Measurements from ENCODE around the gene FBXO2. TPM values are rescaled to one million over a fixed set of nuclear protein-coding genes. Genes with fewer than 3 reads are reported as not detected.

The FBXO2 gene, protein sequence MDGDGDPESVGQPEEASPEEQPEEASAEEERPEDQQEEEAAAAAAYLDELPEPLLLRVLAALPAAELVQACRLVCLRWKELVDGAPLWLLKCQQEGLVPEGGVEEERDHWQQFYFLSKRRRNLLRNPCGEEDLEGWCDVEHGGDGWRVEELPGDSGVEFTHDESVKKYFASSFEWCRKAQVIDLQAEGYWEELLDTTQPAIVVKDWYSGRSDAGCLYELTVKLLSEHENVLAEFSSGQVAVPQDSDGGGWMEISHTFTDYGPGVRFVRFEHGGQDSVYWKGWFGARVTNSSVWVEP
- 0.35 TPM for polyA plus RNA-seq (ENCODE audit: insufficient read length)
- long read RNA-seq, donor 1, partial matches to known transcripts = 0 of 1 reads
- long read RNA-seq, donor 1, other reads (novel, unspliced or antisense) = 0 of 1 reads
- long read RNA-seq, donor 2, partial matches to known transcripts = 0 of 2 reads
- long read RNA-seq, donor 2, other reads (novel, unspliced or antisense) = 0 of 2 reads
- long read RNA-seq, donor 3, partial matches to known transcripts = 0 of 1 reads
- long read RNA-seq, donor 3, other reads (novel, unspliced or antisense) = 0 of 1 reads
- long read RNA-seq, donor 4 = 0 reads
- long read RNA-seq, donor 5, partial matches to known transcripts = 10 of 12 reads
- long read RNA-seq, donor 5, other reads (novel, unspliced or antisense) = 0 of 12 reads
- long read RNA-seq, donor 6, partial matches to known transcripts = 16 of 19 reads
- long read RNA-seq, donor 6, other reads (novel, unspliced or antisense) = 0 of 19 reads
- long read RNA-seq, donor 7, partial matches to known transcripts = 10 of 10 reads
- long read RNA-seq, donor 7, other reads (novel, unspliced or antisense) = 0 of 10 reads
- long read RNA-seq, donor 8, partial matches to known transcripts = 0 of 2 reads
- long read RNA-seq, donor 8, other reads (novel, unspliced or antisense) = 0 of 2 reads

DNA sequence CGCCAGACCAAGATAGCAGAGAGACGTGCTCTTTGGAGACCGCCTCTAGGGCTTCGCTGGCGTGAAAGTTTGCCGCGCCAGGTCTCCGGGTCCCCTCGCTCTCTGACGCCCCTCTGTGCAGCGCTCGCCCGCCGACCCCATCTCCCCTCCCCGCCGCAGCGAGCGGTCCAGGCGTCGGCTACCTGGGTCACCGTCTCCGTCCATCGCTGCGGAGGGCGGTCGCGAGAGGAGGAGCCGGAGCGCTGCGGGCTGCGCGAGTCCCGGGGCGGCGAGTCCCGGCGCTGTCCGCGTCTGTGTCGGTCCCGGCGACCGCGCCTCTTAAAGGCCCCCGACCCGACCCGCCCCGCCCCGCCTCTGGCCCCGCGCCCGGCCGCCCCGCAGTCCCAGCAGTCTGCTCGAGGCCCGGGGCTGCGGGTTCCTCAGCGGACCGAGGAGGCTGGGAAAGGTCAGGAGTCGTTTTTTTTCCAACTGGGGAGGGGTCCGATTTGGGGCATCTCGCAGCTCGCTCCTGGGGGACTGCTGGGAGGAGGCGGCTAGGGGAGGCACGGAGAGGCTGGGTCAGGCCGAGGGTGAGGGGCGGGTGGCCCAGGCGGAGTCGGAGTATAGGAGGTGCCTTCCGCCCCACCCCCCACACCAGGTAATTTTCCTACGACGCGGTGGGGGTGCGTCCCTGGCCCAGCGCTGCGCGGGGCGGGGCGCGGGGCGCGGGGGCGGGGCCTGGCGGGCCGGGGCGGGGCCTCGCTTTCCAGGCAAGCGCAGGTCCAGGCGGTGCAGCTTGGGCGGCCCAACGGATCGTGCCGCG is at the start of gene FBXO2, which contains the start of gene FBXO44:
TSS of gene FBXO2 (minus strand) at position 293 of the 802 bp plus-strand sequence. CDS start at position 204, 89 bp downstream.
TSS of gene FBXO44 (plus strand) at position 741 of the 802 bp plus-strand sequence. CDS start 959 bp downstream, outside the sequence.
- no peak for DNase-seq

DNA sequence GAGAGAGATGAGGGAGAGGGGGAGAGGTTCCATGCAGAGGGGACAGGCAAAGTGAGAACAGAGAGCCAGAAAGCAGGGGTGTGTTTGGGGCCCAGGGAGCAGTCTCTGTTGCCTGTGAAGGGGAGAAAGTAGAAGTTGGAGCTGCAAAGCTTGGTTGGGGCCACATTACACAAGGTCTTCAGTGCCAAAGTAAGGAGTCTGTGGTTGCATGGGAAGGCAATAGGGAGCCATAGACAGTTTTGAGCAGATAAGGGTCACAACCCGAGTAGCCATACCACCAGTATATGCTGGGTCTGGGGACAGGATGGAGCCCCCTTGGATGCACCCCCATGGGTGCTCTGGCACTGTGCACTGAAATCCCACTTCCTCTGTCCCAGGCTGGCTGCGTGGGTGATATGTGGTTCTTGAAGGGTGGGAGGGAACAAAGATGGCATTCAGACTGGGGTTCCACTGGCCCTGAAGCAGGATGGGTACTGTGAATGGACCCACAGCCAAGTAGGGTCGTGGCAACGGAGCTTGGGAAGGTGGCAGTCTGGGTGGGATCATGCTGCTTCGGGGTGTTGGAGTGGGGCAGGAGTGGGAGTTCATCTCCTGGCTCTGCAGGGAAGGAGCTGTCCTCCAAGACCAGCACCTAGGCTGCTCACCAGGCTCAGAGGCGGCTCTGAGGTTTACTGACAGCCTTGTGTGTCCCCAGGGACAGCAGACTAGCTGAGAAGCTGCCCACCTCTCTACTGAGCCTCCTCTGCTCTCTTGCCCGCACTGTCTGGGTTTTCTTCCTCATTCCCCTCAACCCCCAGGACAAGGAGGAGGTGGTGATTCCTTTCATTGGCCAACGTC is 49.3 kb upstream of the FBXO2 start:
- DNase-seq = no peak

DNA sequence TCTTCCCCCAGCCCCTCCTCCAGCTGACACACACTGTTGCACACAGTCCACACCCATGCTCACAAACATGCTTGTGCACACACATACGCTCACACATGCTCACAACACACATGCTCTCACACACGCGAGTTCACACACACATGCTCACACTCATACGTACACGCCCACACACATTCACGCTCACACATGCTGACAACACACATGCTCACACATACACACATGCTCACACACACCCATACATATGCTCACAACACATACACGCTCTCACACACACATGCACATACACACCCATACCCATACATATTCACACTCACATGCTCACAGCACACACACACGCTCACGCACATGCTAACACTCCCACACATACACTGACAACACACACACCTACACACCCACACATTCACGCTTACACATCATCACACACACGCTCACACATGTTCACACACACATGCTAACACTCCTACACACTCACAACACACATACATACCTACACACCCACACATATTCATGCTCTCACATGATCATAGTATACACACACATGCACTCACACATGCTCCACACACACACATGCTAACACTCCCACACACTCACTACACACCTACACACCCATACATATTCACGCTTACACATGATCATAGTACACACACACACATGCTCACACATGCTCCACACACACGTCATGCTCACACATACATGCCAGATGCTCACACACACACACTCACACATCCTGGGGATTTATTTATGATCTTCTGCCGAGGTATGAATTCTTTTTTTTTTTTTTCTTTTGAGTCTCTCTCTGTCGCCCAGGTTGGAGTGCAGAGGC is 48.0 kb upstream of the FBXO2 start:
- DNase-seq = no peak

DNA sequence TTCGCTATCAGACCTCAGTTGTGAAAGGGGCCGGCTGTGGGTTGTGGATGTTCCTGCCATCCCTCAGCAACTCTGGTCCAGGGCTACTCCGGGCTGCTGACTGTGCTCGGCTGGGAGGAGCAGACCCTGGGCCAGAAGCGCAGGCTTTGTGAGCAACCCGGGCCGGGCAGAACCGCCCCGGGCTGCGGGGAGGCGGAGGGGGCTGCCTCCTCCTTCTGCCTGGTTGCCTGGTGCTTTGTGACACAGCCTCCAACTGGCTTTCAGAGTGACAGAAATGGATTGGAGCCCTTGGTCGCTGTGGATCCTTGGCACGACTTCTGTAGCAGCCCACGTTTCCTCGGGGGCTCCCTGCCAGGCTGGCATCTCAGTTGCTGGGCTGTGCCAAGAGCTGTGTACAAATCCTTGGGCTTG is 47.3 kb upstream of the FBXO2 start:
- no peak for DNase-seq

DNA sequence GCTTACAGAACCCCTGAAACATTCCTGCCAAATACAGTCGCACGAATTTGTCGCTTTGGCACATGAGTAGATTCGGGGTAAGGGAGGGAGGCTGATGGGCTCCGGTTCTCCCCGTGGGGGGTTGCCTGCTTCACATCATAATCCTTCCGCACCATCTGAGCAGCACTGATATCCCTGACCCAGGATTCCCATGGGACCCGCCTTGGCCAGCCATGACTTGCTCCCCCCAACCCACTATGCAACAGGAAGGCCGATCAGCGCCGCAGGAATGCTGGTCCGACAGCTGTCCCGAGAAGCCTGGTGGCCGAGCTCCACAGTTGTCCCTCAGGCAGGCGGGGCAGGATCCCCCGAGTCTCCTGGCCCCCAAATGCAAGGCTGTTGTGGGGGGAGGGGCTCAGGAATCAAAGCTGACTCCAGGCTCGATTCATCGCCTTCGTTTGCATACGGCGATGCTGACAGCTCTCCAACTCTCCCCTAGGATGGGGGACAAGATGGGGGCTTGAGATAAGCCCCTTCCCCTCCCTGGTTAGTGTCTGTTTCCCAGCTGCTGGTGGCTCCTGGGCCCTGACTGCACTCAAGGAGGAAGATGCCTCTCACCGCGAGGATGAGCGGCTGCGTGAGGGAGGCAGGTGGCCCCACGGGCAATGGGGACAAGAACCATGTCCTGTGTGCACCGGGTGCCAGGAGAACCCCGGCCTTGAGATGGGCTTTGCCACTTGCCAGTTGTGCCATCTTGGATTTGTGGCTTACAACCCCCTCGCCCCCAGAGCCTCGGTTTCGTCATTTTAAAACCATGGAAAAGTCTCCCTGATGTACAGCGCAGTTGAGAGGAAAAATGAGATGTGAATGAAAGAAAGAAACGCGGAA is 46.6 kb upstream of the FBXO2 start:
- no peak for DNase-seq

DNA sequence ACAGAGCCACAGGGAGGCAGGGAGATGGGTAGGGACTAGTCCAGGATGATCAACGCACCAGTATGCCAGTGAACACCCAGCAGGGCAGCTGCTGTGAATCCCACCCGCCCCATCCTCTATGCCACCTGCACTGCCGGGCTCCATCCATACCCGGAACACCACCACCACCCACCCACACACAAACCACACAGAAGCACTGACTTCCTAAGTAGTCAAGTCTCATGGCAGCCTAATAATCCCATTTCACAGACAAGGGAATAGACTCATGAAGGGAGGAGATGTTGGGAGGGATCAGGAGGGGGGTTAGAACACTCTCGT is 43.6 kb upstream of the FBXO2 start:
- no peak for DNase-seq

DNA sequence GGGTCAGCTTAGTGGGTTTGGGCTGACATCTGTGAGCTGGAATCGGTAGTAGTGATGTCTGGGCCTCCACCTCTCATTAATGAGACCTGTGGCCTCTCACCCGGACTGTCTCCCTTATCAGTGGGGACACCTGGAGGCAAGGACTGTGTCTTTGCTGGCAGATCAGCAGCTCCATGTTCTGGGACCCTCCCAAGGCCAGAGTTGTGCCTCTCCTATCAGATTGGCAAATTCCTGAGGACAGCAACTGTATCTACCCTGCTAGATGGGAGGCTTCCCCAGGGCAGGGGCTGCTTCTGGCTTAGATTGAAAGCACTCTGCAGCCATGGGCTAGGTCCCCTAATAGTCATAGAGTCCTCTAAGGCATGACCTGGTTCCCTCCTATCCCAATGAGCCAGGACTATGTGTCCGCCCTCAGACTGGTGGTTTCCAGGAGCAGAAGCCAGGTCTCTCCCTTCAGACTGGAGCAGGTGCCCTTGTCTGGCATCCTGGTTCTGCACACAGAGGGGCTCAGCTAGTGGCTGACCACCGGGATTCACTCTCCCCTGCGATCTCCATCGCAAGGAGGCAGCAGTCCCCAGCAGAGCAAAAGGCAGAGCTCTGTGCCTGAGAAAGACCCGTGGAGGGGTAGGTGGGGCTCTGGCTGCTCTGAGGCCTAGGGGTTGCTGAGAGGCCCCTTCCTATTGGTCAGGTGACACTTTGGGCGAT is 43.1 kb upstream of the FBXO2 start:
- no peak for DNase-seq

DNA sequence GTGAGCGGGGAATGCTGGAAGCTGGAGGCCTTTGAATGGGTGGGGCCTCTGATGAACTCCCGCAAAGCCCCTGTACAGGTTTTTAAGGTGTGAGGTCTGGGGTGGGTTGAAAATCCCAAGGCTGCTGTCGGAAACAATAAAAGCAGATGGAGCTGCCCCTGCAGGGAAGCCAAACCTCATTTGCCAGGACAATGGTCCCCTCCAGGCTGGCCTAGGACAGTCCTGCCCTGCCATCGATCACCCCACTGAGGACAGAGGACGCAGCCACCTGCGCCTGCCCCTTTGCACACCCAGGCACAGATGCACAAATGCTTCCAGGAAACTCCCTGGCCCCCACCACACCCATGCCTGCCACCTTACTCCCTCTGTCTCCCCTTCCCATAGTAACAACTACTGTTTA is 41.6 kb upstream of the FBXO2 start:
- DNase-seq = no peak

DNA sequence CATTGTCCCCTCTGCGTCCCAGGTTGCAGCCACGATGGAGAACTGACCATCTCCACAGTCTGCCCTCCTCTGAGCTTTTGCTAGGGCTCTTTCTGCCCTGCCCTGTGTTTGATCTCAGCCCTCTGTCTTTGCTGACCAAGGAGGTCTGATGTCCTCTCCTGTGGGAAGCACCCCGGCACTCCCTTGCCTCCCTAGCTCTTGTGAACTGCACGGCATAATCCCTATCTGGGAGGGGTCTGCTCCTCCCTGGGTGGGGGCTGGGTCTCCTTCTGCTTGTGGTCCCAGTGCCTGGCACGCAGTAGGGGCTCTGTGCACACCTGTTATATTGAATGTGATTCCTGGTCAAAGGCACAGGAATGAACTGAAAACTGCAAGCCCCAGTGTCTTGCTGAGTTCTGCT is 39.7 kb upstream of the FBXO2 start:
- DNase-seq = no peak

DNA sequence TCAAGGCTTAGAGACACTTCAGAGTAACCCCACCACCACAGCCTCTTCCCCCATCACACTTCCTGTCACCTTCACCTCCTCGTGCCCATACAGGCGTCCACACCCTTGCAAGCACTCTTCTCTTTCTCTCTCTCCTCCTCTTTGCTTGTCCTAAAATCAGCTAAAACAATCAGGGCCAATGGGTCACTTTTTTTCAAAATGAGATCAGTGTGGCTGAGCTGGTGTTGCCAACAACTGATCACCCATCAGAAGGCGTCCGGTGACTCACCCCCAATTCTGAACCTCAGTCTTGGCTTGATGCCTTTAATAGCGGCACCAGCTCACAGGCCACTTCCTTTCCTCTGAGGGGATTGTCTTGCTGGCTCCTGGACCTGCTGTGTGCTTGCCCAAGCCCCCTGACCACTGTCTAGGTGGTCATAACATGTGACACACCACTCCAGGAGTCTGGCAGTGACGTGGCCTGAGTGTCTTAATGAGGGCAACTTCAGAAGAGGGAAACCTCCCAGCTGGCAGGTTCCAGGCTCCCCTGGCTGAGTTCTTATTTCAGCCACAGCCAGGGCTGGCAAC is 38.9 kb upstream of the FBXO2 start:
- no peak for DNase-seq

DNA sequence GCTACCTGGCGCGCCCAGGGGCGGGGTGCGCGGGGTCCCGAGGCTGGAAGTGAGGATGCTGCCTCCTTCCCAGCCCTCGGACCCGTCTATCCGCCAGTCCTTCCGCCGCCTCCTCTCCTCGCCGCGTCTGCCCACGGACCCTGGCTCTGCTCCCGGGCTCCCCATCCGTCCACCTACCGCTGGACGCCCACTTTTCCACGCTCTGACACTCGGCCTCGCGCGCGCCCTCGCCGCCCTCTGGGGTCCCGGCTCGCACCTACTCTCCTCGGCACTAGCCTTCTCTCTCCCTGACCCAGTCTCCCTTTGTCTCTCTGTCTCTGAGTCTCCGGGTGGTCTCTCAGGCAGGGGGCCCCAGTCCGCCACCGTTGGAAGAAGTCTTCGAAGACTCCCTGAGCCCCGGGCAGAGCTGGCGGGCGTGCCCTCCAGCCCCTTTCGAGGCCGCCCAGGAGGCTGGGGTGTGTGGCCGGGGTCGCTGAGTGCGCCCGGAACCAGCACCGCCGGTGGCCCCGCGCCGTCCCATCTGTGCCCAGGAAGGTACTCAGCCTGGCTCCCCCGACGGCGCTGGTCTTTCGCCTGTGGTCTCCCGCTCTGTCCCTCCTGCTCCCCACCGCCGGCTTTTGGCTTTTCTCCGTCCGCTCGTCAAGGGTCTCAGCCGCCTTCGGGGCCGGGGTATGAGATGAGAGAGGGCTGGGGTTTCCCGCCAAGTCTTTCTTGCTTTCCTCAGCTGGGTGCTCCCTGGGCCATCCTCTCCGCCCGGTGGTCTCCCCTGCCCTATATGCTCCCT is 37.9 kb upstream of the FBXO2 start:
- DNase-seq = no peak

DNA sequence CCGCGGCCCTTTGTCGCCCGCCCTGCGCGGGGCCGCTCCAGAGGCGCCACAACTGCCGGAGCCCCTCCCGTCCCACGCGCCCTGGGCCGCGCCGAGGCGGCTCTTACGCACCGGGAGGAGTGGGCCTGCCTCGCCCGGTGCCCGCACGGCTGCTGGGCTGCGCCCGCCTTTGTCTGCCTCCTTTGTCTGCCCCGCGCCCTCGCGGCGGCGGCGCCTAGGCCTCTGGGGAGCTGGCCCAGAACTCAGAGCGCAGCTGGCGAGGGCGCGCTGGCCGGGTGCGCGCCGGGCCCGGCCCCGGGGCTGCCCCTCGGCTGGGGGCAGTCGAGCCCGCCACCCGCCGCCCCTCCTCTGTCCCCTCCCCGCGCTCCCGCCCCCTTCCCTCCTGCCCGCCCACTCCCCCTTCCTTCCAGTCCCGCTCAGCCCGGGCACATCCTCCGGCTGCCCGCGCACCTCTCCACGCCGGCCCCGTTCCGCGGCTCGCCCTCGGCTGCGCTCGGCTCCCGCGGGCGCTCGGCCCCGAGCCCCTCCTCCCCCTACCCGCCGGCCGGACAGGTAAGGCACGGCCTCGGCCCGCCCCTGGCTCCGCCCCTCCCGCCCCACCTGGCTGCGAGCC is 37.2 kb upstream of the FBXO2 start, which contains the start of gene DRAXIN:
TSS of gene DRAXIN (plus strand) at position 409 of the 613 bp plus-strand sequence. CDS start 14,549 bp downstream, outside the sequence.
- no peak for DNase-seq

DNA sequence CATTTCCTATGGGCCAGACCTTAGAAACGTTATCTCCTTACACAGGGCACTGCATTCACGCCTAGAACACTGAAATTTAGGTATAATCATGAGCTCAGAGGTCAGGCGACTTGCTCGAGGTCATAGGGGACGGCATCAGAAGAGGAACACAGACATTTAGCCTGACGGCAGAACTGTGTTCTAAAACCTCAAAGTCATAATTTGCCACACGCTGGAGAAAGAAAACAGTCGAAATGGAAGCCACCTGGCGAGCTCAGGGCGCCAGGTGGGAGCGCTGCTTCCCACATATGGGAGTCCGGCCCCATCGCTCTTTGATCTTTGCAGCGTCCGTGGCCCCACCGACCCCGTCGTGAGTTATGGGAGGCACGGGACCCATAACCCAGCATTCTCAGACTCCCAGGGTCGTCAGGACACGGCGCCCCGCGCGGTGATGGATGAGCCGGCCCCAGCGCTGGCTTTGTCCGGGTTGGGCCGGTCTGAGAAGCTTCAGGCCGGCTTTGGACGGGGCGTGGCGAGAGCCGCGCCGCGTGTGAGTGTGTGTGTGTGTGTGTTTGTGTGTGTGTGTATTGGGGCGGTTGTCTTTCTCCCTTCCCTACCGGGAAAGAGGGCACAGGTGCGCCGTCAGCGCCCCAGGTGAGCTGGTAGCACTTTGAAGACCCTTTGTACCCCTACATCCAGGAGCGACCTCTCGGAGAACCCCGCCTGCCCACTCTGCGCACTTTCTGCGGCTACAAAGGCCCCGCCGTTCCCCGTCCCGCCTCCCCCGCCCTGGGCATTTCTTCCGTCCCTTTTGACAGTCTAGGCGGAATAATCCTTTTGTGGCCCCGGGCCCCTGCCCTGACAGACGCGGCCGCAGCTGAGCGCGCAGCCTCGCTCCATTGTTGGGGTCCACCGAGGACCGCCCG is 36.4 kb upstream of the FBXO2 start:
- DNase-seq = peak; percentile 75

DNA sequence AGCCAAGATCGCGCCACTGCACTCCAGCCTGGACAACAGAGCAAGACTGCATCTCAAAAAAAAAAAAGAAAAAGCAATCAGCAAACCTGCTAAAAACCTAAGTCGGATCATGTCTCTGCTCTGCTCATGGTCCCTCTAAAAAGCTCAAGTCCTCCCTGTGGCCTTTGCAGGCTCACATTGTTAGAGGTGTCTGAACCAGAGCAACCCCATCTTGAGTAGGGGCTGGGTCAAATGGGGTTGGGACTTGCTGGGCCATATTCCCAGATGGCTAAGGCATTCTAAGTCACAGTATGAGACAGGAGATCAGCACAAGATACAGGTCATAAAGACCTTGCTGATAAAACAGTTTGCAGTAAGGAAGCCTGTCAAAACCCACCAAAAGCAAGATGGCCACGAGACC is 34.3 kb upstream of the FBXO2 start:
- DNase-seq = no peak

DNA sequence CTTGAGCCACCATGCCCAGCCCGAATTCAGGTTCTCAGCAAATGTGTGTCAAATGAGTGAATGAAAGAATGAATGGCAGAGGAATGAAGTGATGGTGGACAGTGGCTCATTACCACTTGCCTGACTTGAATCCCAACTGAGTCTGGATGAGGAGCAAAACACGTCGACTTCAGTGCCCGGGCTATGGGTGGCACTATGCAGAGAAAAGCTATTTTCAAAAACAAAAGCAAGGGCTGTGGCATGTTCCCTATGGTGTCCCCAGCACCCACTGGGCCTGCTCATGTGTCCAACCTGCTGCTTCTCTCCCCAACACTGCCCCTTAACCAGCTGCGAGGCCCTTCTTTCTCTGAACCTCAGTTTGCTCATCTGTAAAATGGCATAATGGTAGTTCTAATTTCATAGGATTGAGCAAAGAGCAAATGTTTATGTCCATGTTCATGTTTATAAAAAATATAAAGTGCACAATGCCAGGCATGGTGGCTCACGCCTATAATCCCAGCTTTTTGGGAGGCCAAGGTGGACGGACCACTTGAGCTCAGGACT is 31.1 kb upstream of the FBXO2 start:
- DNase-seq = no peak
